LNCAP (cell line): ENCODE results near the gene NSUN6.

Experiments used
- CTCF ChIP-seq: fragments of 450-650 bp; IDR thresholded peaks from 2 replicates; pipeline ENCODE4 v1.5.1; 2017; ENCODE audit warnings: mild to moderate bottlenecking

Gene NSUN6

GRCh38 chr10:18532881-18533535 is 118.4 kb downstream of the NSUN6 start:
- TF ChIP-seq CTCF, result no peak

- no peak for TF ChIP-seq CTCF
Measured at GRCh38 chr10:18528292-18528691, 123.1 kb downstream of the NSUN6 start.

GRCh38 chr10:18527687-18528086 is 123.7 kb downstream of the NSUN6 start:
- TF ChIP-seq CTCF, result no peak

- no peak for TF ChIP-seq CTCF
Measured at GRCh38 chr10:18523858-18524257, 127.5 kb downstream of the NSUN6 start.

- no peak for TF ChIP-seq CTCF
Measured at GRCh38 chr10:18523025-18523424, 128.4 kb downstream of the NSUN6 start.

- TF ChIP-seq CTCF, result no peak
Measured at GRCh38 chr10:18516851-18517250, 134.5 kb downstream of the NSUN6 start.

- TF ChIP-seq CTCF, result no peak
Measured at GRCh38 chr10:18514537-18514936, 136.8 kb downstream of the NSUN6 start.

GRCh38 chr10:18508587-18508986 is 142.8 kb downstream of the NSUN6 start:
- no peak for TF ChIP-seq CTCF
